ENCODE results near the gene ATP8B4. TPM values are rescaled to one million over a fixed set of nuclear protein-coding genes. Genes with fewer than 3 reads are reported as not detected.

The ATP8B4 gene
- total RNA-seq, 1 donor from 2014 or later, result not detected

DNA sequence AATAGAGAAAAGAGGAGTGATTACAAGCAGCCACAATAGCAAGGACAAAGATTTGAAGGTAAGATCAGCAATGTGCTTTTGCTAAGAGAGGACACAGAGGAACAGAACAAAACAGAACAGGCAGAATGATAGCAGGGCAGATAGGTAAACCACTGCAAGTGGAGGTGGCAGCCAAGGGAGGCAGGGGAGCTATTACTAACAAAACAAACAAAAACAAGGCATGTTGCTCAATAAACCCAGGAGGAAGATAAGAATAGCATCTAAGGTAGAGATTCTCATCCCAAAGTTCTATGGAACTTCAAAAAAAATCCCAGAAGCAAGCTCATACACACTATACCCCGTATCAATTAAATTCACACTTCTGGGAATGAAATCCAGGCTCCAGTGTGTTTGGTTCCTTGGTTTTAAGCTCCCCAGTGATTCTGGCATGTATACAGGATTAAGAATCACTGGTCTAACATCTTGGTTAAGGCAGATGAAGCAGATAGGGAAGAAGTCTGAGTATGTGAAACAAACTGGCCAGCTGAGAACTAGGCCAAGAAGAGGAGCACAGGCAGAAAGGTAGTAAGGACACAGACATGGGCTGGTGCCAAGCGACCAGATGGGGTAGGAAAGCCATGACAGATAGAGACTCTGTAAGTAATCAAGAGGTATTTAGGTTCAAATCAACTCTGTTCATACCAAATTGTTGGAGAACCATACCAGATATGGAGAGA, 309.0 kb downstream of the ATP8B4 start:
- no peaks in the 10 kb centered on the region for H3K36me3 Mint-ChIP-seq (ENCODE audit: low read depth)
- no peak overlapping the region for H3K4me3 Mint-ChIP-seq
- no peak for TF ChIP-seq CTCF (conservative IDR thresholded peaks at IDR 0.05)
- no peak for DNase-seq (ENCODE audit: low read depth, low spot score)
- no peaks in the 10 kb centered on the region for H3K4me1 Mint-ChIP-seq
- H3K27me3 Mint-ChIP-seq (ENCODE audit: low read depth), result no peaks in the 10 kb centered on the region
- no peak overlapping the region for H3K27ac Mint-ChIP-seq (ENCODE audit: unreplicated experiment)
- H3K9me3 Mint-ChIP-seq, result no peaks in the 10 kb centered on the region

DNA sequence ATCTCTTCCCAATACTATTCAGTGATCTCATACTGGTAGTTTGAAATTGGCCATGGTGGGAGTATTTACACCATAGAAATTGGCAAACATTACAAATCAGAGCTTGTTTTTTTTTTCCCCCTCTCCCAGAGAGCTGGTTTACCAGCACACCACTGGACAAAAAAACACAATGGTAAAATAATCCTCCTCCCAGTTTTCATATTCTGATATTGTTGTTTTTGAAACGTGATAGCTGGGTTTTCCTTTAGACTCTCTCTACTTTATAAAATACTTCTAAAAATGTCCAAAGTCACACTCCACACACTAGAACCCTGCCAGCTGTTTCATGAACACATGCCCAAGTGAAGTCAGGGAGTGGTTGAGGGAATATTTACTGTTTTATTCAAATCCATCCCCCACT, 310.7 kb downstream of the ATP8B4 start:
- peaks cover under 1% of the 10 kb centered on the region for H3K9me3 Mint-ChIP-seq

More for the DNA sequence above, 310.7 kb downstream of the ATP8B4 start:
- H3K4me1 Mint-ChIP-seq, result no peaks in the 10 kb centered on the region
- no peaks in the 10 kb centered on the region for H3K36me3 Mint-ChIP-seq (ENCODE audit: low read depth)
- no peak overlapping the region for H3K4me3 Mint-ChIP-seq
- no peak overlapping the region for H3K27ac Mint-ChIP-seq (ENCODE audit: unreplicated experiment)
- no peak for TF ChIP-seq CTCF (conservative IDR thresholded peaks at IDR 0.05)
- no peak for DNase-seq (ENCODE audit: low read depth, low spot score)
- H3K27me3 Mint-ChIP-seq (ENCODE audit: low read depth), result no peaks in the 10 kb centered on the region

Other genes with a start within 250 kb of the ATP8B4 start
- 0.86 and 0.91 TPM in 2 replicates for gene SLC27A2, start 63.0 kb upstream of the ATP8B4 start, total RNA-seq
- gene HDC, start 146.5 kb upstream of the ATP8B4 start, total RNA-seq, result 2.6 and 3.5 TPM in 2 replicates
- 35.0 and 37.8 TPM in 2 replicates for gene GABPB1, start 236.0 kb upstream of the ATP8B4 start, total RNA-seq

Data from neural crest cell (in vitro differentiated cells).